Measurements from ENCODE around the gene ASCL3. TPM values are rescaled to one million over a fixed set of nuclear protein-coding genes. Genes with fewer than 3 reads are reported as not detected.
"Not testable (repeated sequence)": the region's sequence is repeated elsewhere in the genome, so short reads cannot be mapped to it uniquely, and the experiment has no call there.

ASCL3 gene
- polyA plus RNA-seq, 4 donors: 0.16 TPM; not detected in 3

DNA sequence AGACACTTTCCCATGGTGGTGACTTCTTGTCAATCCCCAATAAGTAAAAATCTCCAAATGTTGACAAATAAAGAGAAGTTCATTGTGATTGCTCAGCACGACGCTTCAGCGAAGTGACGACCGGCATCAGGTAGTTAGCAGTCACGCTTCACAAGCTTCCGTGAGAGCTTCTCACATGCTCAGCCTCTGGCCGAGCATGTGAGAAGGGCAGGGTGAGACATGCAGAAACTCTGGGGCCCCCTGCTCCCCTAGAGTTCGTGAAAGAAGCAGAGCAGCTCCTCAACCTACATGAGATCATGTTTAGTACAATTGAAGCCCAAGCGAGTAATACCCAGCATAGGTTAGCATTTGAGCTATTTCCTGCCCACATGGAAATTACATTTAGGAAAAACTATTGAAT lies 5.7 kb downstream of the ASCL3 start:
- DNase-seq: no peak
- Histone ChIP-seq H3K27me3 (ENCODE audit: control insufficient read depth in 3 of 3, insufficient read depth in 3 of 3, low read length in 3 of 3) (no peaks in the 10 kb centered on the region), H3K27ac (ENCODE audit: low read depth in 1 of 3, low read length in 2 of 3) (no peak overlapping the region), H3K4me1 (ENCODE audit: control insufficient read depth in 3 of 3, insufficient read depth in 2 of 3, low read depth in 1 of 3, low read length in 2 of 3) (no peaks in the 10 kb centered on the region), H3K4me3 (ENCODE audit: low read depth in 1 of 3, low read length in 3 of 3) (no peak overlapping the region), H3K36me3 (ENCODE audit: control insufficient read depth in 3 of 3, insufficient read depth in 2 of 3, low read depth in 1 of 3, low read length in 3 of 3) (no peaks in the 10 kb centered on the region), H3K9me3 (ENCODE audit: control insufficient read depth in 2 of 2, insufficient read depth in 1 of 2, low read depth in 1 of 2, low read length in 1 of 2) (no peaks in the 10 kb centered on the region)
- 90 to 93% (median 90%) methylated on average over 10 of the region's 10 CpGs for WGBS, 3 donors
- no peak for FAIRE-seq

DNA sequence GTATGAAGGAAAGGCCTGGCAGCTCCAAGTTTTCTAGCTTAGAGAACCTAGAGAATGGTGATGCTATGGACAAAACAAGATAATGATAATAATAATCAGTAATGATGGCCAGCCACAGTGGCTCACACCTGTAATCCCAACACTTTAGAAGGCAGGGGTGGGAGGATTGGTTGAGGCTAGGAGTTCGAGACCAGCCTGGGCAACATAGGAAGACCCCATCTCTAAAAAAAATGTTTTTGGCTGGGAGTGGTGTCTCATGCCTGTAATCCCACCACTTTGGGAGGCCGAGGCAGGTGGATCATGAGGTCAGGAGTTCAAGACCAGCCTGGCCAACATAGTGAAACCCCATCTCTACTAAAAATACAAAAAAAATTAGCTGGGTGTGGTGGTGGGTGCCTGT lies 7.0 kb downstream of the ASCL3 start:
- H3K4me1 ChIP-seq (ENCODE audit: control insufficient read depth in 3 of 3, insufficient read depth in 2 of 3, low read depth in 1 of 3, low read length in 2 of 3); H3K27ac ChIP-seq (ENCODE audit: low read depth in 1 of 3, low read length in 2 of 3); FAIRE-seq; H3K27me3 ChIP-seq (ENCODE audit: control insufficient read depth in 3 of 3, insufficient read depth in 3 of 3, low read length in 3 of 3); DNase-seq; H3K4me3 ChIP-seq (ENCODE audit: low read depth in 1 of 3, low read length in 3 of 3); H3K36me3 ChIP-seq (ENCODE audit: control insufficient read depth in 3 of 3, insufficient read depth in 2 of 3, low read depth in 1 of 3, low read length in 3 of 3); H3K9me3 ChIP-seq (ENCODE audit: control insufficient read depth in 2 of 2, insufficient read depth in 1 of 2, low read depth in 1 of 2, low read length in 1 of 2): not testable (repeated sequence)
- 73 to 97% (median 89%) methylated on average over 2 of the region's 2 CpGs for WGBS, 3 donors

DNA sequence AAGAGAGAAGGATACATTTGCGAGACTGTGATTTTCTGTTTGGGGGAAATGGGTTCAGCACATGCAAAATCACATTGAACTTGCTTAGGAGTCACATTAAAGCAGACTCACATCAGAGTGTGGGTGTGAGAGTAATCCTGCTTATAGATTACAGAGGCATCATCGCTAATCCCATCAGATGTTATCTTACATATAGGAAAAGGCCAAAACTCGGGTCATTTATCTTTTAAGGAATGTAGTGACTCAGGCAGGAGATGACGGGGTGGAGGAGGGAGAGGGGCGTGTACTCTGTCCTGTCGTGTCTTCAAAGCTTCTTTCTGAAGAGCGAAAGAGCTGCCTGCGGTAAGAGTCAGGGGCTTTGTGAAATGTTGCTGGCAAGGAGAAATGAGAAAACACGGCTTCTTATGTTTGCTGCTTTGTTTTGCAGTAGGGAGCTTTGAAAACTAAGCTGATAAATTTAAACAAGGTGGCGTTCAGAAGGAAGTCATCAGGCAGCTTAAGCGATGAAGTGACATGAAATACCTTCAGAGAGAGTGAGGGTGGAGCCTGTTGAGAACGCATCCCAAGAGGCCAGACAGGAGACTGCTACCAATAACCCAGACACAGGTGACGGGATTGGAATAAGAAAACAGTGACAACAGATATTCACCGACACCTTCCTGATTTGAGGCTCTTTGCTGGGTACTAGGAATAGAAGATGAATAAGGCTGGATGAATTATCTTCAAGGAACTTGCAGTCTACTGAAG lies 7.9 kb downstream of the ASCL3 start:
- H3K9me3 ChIP-seq (ENCODE audit: control insufficient read depth in 2 of 2, insufficient read depth in 1 of 2, low read depth in 1 of 2, low read length in 1 of 2): no peaks in the 10 kb centered on the region
- FAIRE-seq: no peak
- no peaks in the 10 kb centered on the region for H3K36me3 ChIP-seq (ENCODE audit: control insufficient read depth in 3 of 3, insufficient read depth in 2 of 3, low read depth in 1 of 3, low read length in 3 of 3)
- H3K27me3 ChIP-seq (ENCODE audit: control insufficient read depth in 3 of 3, insufficient read depth in 3 of 3, low read length in 3 of 3): no peaks in the 10 kb centered on the region
- peak in 1 of 2 donors; percentile 31 for DNase-seq
- 36 to 55% (median 49%) methylated on average over 14 of the region's 14 CpGs for WGBS, 3 donors
- H3K27ac ChIP-seq (ENCODE audit: low read depth in 1 of 3, low read length in 2 of 3): no peak overlapping the region
- H3K4me3 ChIP-seq (ENCODE audit: low read depth in 1 of 3, low read length in 3 of 3): no peak overlapping the region
- H3K4me1 ChIP-seq (ENCODE audit: control insufficient read depth in 3 of 3, insufficient read depth in 2 of 3, low read depth in 1 of 3, low read length in 2 of 3): no peaks in the 10 kb centered on the region

DNA sequence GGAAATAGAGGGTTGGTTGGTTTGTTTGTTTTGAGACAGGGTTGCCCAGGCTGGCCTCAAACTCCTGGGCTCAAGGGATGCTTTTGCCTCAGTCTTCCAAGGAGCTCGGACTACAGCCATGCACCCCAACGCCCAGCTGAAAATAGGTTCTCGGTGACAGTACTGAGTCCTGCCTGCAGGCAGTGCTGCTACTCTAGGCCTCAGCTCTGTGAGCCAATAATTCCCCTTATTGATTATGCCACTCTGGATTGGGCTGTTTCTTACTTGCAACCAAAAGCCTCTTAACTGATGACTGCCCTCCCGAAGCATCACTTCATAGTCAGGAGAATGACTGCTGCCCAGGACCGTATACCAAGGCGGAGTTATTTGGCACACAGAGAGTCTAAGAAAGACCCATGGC lies 8.9 kb downstream of the ASCL3 start:
- H3K4me1 ChIP-seq (ENCODE audit: control insufficient read depth in 3 of 3, insufficient read depth in 2 of 3, low read depth in 1 of 3, low read length in 2 of 3): no peaks in the 10 kb centered on the region
- H3K4me3 ChIP-seq (ENCODE audit: low read depth in 1 of 3, low read length in 3 of 3): no peak overlapping the region
- H3K27ac ChIP-seq (ENCODE audit: low read depth in 1 of 3, low read length in 2 of 3): no peak overlapping the region
- H3K27me3 ChIP-seq (ENCODE audit: control insufficient read depth in 3 of 3, insufficient read depth in 3 of 3, low read length in 3 of 3): no peaks in the 10 kb centered on the region
- FAIRE-seq (no peak), DNase-seq (no peak)
- WGBS, 3 donors: 79 to 91% (median 84%) methylated on average over 6 of the region's 6 CpGs
- H3K9me3 ChIP-seq (ENCODE audit: control insufficient read depth in 2 of 2, insufficient read depth in 1 of 2, low read depth in 1 of 2, low read length in 1 of 2): no peaks in the 10 kb centered on the region
- H3K36me3 ChIP-seq (ENCODE audit: control insufficient read depth in 3 of 3, insufficient read depth in 2 of 3, low read depth in 1 of 3, low read length in 3 of 3): peaks cover 0 to 2% (median 0%) of the 10 kb centered on the region in 3 donors

DNA sequence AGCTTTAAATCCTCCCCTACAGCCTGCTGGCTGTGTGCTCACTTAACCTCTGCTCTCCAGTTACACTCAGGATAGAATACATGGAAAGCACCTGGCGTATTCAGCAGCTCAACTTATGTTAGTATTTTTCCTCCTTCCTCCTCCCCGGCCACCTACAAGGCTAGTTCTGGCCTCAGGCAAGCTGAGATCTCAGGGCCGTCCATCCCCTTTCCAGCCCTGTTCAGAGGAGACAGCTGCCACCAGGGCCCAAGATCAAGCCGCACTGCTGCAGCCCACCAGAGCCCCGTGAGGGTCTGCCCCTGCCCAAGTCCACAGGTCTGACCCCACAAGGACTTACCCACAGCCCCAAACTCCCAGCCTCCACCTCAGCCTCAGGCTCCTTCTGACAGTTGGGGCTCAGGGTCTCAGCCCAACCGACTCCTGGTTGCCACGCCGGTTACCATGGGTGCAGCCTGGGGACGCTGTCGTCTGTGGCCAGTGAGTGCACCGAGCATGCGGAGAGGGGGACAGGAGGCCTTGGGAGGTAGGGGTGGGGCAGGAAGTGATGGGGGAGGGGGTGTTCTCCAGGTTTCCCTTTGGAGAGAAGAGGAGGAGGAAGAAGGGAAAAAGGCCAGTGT lies 10.1 kb downstream of the ASCL3 start, which contains the start of gene C11orf16:
TSS of gene C11orf16 (minus strand) at position 384 of the 617 bp plus-strand sequence. CDS start 639 bp downstream, outside the sequence.
- 80 to 89% (median 82%) methylated on average over 12 of the region's 12 CpGs for WGBS, 3 donors
- no peak within 1 kb of the TSS for H3K4me3 ChIP-seq (ENCODE audit: low read depth in 1 of 3, low read length in 3 of 3)
- no peaks in the 10 kb centered on the region for H3K4me1 ChIP-seq (ENCODE audit: control insufficient read depth in 3 of 3, insufficient read depth in 2 of 3, low read depth in 1 of 3, low read length in 2 of 3)
- H3K27me3 ChIP-seq (ENCODE audit: control insufficient read depth in 3 of 3, insufficient read depth in 3 of 3, low read length in 3 of 3): no peaks in the 10 kb centered on the region
- FAIRE-seq: no peak
- H3K9me3 ChIP-seq (ENCODE audit: control insufficient read depth in 2 of 2, insufficient read depth in 1 of 2, low read depth in 1 of 2, low read length in 1 of 2): no peaks in the 10 kb centered on the region
- peaks cover 0 to 2% (median 0%) of the 10 kb centered on the region in 3 donors for H3K36me3 ChIP-seq (ENCODE audit: control insufficient read depth in 3 of 3, insufficient read depth in 2 of 3, low read depth in 1 of 3, low read length in 3 of 3)
- H3K27ac ChIP-seq (ENCODE audit: low read depth in 1 of 3, low read length in 2 of 3): no peak within 1 kb of the TSS
- no peak for DNase-seq

DNA sequence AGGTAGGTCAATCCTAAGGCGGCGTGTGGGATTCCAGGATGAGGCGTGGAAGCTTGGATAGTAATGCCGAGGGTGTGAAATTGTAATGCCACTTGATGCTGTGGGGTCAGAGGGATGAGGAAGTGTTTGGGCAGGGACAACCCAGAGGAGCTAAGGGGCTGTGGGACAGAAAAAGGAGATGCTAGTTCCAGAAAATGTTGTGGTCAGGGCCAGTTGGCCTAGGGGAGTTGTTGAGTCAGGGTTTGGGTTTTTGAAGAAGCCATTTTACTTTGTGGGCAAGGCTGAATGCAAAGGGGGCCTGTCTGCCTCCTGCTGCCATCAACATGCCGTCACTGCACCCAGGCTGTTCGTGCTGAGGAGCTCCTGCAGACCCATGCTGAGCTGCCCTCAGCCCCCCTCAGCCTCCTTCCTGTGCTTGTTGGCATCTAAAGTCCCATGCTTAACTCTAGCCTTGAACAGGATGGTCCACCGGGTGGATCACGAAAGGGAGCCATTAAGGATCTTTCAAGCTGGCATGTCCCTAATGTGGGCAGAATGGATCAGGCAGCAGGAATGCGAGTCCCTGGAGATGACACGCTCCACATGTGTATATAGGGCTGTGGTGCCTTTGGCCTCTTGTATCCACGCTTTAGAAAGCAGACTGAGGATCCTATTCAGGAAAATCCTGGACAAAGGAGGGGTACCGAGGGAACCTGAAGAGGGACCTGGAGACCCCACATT lies 12.2 kb downstream of the ASCL3 start:
- no peaks in the 10 kb centered on the region for H3K27me3 ChIP-seq (ENCODE audit: control insufficient read depth in 3 of 3, insufficient read depth in 3 of 3, low read length in 3 of 3)
- 93 to 94% (median 93%) methylated on average over 12 of the region's 12 CpGs for WGBS, 3 donors
- no peak for FAIRE-seq

DNA sequence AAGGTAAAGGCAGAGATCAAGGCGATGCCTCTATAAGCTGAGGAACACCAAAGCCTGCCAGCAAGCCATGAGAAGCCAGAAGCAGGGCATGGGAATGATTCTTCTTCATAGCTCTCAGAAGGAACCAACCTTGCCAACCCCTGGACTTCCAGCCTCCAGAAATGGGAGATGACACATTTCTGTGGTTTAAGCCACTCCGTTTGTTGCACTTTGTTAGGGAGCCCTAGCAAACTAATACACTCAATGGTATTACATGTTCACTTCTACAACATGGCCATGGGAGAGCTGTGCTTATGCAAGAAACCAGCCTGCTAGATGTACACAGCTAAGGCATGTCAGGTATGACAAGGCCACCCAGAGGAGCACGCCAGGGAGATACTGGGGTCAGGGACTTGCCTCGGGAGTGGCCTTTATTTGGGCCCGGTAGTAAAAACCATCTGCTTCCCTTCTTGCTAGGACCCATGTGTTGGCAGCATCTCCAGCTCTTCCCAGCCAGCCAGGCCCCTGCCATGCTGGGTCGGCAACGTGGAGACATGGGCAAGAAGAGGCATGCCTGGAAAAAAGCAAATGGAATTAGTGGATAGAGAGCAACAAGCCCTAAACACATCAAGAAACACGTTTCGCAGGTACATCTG lies 13.7 kb downstream of the ASCL3 start:
- DNase-seq (no peak), FAIRE-seq (no peak)
- Histone ChIP-seq H3K9me3 (ENCODE audit: control insufficient read depth in 2 of 2, insufficient read depth in 1 of 2, low read depth in 1 of 2, low read length in 1 of 2) (no peaks in the 10 kb centered on the region), H3K27me3 (ENCODE audit: control insufficient read depth in 3 of 3, insufficient read depth in 3 of 3, low read length in 3 of 3) (no peaks in the 10 kb centered on the region), H3K4me3 (ENCODE audit: low read depth in 1 of 3, low read length in 3 of 3) (no peak overlapping the region), H3K4me1 (ENCODE audit: control insufficient read depth in 3 of 3, insufficient read depth in 2 of 3, low read depth in 1 of 3, low read length in 2 of 3) (no peaks in the 10 kb centered on the region), H3K27ac (ENCODE audit: low read depth in 1 of 3, low read length in 2 of 3) (no peak overlapping the region), H3K36me3 (ENCODE audit: control insufficient read depth in 3 of 3, insufficient read depth in 2 of 3, low read depth in 1 of 3, low read length in 3 of 3) (peaks cover 0 to 7% (median 0%) of the 10 kb centered on the region in 3 donors)
- WGBS, 3 donors: 79 to 90% (median 84%) methylated on average over 9 of the region's 9 CpGs

More for the DNA sequence above, 12.2 kb downstream of the ASCL3 start:
- no peak overlapping the region for H3K4me3 ChIP-seq (ENCODE audit: low read depth in 1 of 3, low read length in 3 of 3)
- H3K4me1 ChIP-seq (ENCODE audit: control insufficient read depth in 3 of 3, insufficient read depth in 2 of 3, low read depth in 1 of 3, low read length in 2 of 3): no peaks in the 10 kb centered on the region
- DNase-seq: no peak
- peaks cover 0 to 2% (median 0%) of the 10 kb centered on the region in 3 donors for H3K36me3 ChIP-seq (ENCODE audit: control insufficient read depth in 3 of 3, insufficient read depth in 2 of 3, low read depth in 1 of 3, low read length in 3 of 3)
- no peak overlapping the region for H3K27ac ChIP-seq (ENCODE audit: low read depth in 1 of 3, low read length in 2 of 3)
- H3K9me3 ChIP-seq (ENCODE audit: control insufficient read depth in 2 of 2, insufficient read depth in 1 of 2, low read depth in 1 of 2, low read length in 1 of 2): no peaks in the 10 kb centered on the region

DNA sequence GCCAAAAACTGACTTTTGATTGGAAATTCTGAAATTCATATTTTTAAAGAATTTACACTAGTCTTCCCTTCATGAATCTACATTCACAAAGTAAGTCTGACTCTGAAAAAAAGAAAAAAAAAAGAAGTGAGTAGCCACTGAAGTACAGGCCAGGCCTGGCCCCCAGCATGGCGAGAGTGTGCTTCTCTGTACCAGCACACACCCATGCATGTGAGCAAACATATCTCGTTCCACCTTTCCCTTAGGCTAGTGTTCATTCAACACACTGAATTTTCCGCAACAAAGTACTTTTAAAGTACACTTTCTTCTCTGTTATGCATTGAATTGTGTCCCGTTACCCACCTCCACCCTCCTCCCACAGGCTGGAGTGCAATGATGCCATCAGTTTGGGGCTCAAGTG lies 14.6 kb downstream of the ASCL3 start:
- Histone ChIP-seq H3K27ac (ENCODE audit: low read depth in 1 of 3, low read length in 2 of 3) (no peak overlapping the region), H3K36me3 (ENCODE audit: control insufficient read depth in 3 of 3, insufficient read depth in 2 of 3, low read depth in 1 of 3, low read length in 3 of 3) (peaks cover 0 to 10% (median 0%) of the 10 kb centered on the region in 3 donors), H3K4me1 (ENCODE audit: control insufficient read depth in 3 of 3, insufficient read depth in 2 of 3, low read depth in 1 of 3, low read length in 2 of 3) (no peaks in the 10 kb centered on the region), H3K4me3 (ENCODE audit: low read depth in 1 of 3, low read length in 3 of 3) (no peak overlapping the region), H3K27me3 (ENCODE audit: control insufficient read depth in 3 of 3, insufficient read depth in 3 of 3, low read length in 3 of 3) (no peaks in the 10 kb centered on the region), H3K9me3 (ENCODE audit: control insufficient read depth in 2 of 2, insufficient read depth in 1 of 2, low read depth in 1 of 2, low read length in 1 of 2) (no peaks in the 10 kb centered on the region)
- 89 to 93% (median 93%) methylated on average over 4 of the region's 4 CpGs for WGBS, 3 donors
- DNase-seq (no peak), FAIRE-seq (no peak)
